ENCODE measurements around the gene LAMB3. TPM values are rescaled to one million over a fixed set of nuclear protein-coding genes. Genes with fewer than 3 reads are reported as not detected.

The LAMB3 gene
- total and polyA plus RNA-seq, 2 donors (not counting 1 experiment from before 2014, with no cell fraction given): 0.33 to 0.37 TPM

DNA sequence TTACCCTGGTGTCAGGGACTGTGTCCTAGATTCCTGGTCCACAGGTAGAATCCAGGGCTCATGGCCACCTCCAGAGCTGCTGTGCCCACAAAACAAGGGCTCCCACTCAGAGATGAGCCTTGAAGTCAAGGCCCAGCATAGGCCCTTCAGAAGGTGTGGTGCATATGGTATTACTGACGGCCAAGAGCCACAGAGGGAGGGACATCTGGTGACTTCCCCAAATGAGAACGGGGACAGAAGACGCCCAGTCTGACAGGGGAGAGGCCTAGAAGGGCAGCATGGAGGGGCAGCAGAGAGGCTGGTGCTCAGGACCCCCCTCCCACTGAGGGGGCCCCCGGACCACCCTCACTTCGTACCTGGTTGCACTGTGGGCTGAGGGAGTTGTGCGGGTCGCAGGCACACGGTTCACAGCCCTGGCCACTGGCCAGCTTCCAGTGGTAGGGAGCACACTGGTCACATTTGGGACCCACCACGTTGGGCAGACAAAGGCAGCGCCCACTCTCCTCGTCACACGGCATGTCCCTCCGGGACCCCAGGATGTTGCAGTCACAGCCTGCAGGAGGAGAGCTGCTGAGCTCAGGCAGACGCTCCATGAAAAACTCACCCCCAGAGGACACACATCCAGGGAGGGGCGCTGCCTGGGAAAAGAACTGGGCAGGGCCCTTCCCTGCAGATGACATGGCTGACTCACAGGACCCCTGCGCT is 25.0 kb downstream of the LAMB3 start:
- no peak for TF ChIP-seq EZH2 (IDR thresholded peaks at IDR 0.05; ENCODE audit: borderline replicate concordance, insufficient read depth, low read depth, low read length, poor library complexity, severe bottlenecking)
- TF ChIP-seq, protein P1, sequence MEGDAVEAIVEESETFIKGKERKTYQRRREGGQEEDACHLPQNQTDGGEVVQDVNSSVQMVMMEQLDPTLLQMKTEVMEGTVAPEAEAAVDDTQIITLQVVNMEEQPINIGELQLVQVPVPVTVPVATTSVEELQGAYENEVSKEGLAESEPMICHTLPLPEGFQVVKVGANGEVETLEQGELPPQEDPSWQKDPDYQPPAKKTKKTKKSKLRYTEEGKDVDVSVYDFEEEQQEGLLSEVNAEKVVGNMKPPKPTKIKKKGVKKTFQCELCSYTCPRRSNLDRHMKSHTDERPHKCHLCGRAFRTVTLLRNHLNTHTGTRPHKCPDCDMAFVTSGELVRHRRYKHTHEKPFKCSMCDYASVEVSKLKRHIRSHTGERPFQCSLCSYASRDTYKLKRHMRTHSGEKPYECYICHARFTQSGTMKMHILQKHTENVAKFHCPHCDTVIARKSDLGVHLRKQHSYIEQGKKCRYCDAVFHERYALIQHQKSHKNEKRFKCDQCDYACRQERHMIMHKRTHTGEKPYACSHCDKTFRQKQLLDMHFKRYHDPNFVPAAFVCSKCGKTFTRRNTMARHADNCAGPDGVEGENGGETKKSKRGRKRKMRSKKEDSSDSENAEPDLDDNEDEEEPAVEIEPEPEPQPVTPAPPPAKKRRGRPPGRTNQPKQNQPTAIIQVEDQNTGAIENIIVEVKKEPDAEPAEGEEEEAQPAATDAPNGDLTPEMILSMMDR (IDR thresholded peaks at IDR 0.05): no peak
- Histone ChIP-seq H3K79me2 (ENCODE audit: control insufficient read depth, insufficient read depth, low read length) (no peaks in the 10 kb centered on the region), H3K4me1 (ENCODE audit: control insufficient read depth in 2 of 2, insufficient read depth in 2 of 2, low read length in 2 of 2) (no peaks in the 10 kb centered on the region), H3K36me3 (replicated peaks in 1 of 2; ENCODE audit: control extremely low read depth in 1 of 2, control insufficient read depth in 1 of 2, extremely low read depth in 1 of 2, insufficient read depth in 2 of 2, low read length in 1 of 2) (no peaks in the 10 kb centered on the region), H3K9me3 (ENCODE audit: control extremely low read depth in 1 of 3, control insufficient read depth in 2 of 3, insufficient read depth in 1 of 3, low read length in 2 of 3) (no peaks in the 10 kb centered on the region), H3K27me3 (replicated peaks in 1 of 4; ENCODE audit: control extremely low read depth in 1 of 4, control insufficient read depth in 3 of 4, insufficient read depth in 4 of 4, low read length in 3 of 4) (peaks cover 0 to 7% (median 2%) of the 10 kb centered on the region in 4 experiments), H3K27ac (ENCODE audit: low read length in 2 of 2) (no peak overlapping the region), H2AFZ (ENCODE audit: insufficient read depth, low read depth, low read length, poor library complexity, severe bottlenecking) (no peak overlapping the region), H3K9ac (ENCODE audit: low read length) (no peak overlapping the region), H3K4me3 (ENCODE audit: control extremely low read depth in 1 of 5, extremely low read depth in 1 of 5, insufficient read depth in 1 of 5, low read depth in 2 of 5, low read length in 4 of 5) (no peak overlapping the region), H3K4me2 (replicated peaks; ENCODE audit: low read depth, low read length, poor library complexity, severe bottlenecking) (no peak overlapping the region), H4K20me1 (ENCODE audit: control insufficient read depth, insufficient read depth, low read length, poor library complexity, severe bottlenecking) (no peaks in the 10 kb centered on the region)
- intact Hi-C loops (cut with micrococcal nuclease): loop anchor here (1.0 kb wide), 3 partner anchors 50 to 66 kb away; no protein-coding TSS in a partner anchor
- peaks cover 3% of the 10 kb centered on the region for H3K4me1 Mint-ChIP-seq
- DNase-seq (no peak), ATAC-seq (ENCODE audit: low read depth) (no peak)
- 57% methylated on average over 12 of the region's 16 CpGs for WGBS (ENCODE audit: insufficient coverage)
- H3K27me3 Mint-ChIP-seq: peaks cover 9% of the 10 kb centered on the region
- H3K4me3 Mint-ChIP-seq: no peak overlapping the region
- peak overlapping the region; percentile 2 for H3K27ac Mint-ChIP-seq
- no peaks in the 10 kb centered on the region for H3K9me3 Mint-ChIP-seq (ENCODE audit: insufficient read depth)
- POLR2A ChIA-PET: no interaction called here
- CTCF ChIA-PET: interaction anchor here (0.6 to 1.2 kb wide), 5 partner anchors 13 to 61 kb away, joined by 3 to 7 read pairs (median 4); no protein-coding TSS in a partner anchor

DNA sequence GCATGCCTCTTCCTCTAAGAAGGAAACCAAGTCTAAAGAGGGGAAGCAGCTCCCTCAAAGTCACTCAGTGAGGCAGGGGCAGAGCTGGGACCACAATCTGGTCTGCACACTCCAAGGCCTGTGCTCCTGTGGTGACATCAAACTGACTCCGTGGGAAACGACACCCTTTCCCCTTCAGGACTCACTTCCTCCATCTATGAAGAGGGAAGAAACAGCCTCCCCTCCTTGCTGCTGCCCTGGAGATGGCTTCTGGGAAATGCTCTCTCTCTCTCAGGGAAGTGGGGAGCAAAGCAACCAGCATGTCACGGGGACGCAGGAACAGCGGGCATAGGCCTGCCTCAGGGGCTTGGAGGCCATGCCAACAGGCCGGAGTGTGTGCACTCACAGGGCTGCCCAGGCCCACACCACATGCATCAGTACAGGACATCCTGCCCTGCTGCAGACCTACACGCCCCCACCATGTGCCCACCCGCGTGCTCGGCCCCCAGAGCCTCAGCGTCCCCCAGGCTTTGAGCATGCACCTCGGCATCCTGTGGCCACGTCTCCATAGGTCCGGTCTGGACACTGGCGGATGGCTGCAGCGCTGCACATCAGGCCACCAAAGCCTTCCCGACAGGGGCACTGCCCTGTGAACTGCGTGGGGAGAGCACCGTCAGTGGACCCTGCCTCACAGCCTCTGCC is 25.7 kb downstream of the LAMB3 start:
- H4K20me1 ChIP-seq (ENCODE audit: control insufficient read depth, insufficient read depth, low read length, poor library complexity, severe bottlenecking): no peaks in the 10 kb centered on the region
- no peaks in the 10 kb centered on the region for H3K4me1 ChIP-seq (ENCODE audit: control insufficient read depth in 2 of 2, insufficient read depth in 2 of 2, low read length in 2 of 2)
- Mint-ChIP-seq H3K27ac (no peak overlapping the region), H3K4me3 (no peak overlapping the region), H3K9me3 (ENCODE audit: insufficient read depth) (no peaks in the 10 kb centered on the region), H3K4me1 (peaks cover 3% of the 10 kb centered on the region), H3K27me3 (peaks cover 12% of the 10 kb centered on the region)
- no peak for TF ChIP-seq EZH2 (IDR thresholded peaks at IDR 0.05; ENCODE audit: borderline replicate concordance, insufficient read depth, low read depth, low read length, poor library complexity, severe bottlenecking)
- TF ChIP-seq, protein P1 (IDR thresholded peaks at IDR 0.05): no peak
- ChIA-PET POLR2A (no interaction called here), CTCF (interaction anchor here (1.1 to 1.3 kb wide), 2 partner anchors 24 to 57 kb away, joined by 3 to 7 read pairs; no protein-coding TSS in a partner anchor)
- ATAC-seq (ENCODE audit: low read depth) (no peak), DNase-seq (no peak)
- WGBS (ENCODE audit: insufficient coverage): 92% methylated on average over 18 of the region's 19 CpGs
- no peak overlapping the region for H2AFZ ChIP-seq (ENCODE audit: insufficient read depth, low read depth, low read length, poor library complexity, severe bottlenecking)
- H3K27me3 ChIP-seq (replicated peaks in 1 of 4; ENCODE audit: control extremely low read depth in 1 of 4, control insufficient read depth in 3 of 4, insufficient read depth in 4 of 4, low read length in 3 of 4): peaks cover 0 to 9% (median 4%) of the 10 kb centered on the region in 4 experiments
- no peak overlapping the region for H3K27ac ChIP-seq (ENCODE audit: low read length in 2 of 2)
- intact Hi-C loops (cut with micrococcal nuclease): loop anchor here (1.0 kb wide), 3 partner anchors 49 to 67 kb away; no protein-coding TSS in a partner anchor
- no peaks in the 10 kb centered on the region for H3K9me3 ChIP-seq (ENCODE audit: control extremely low read depth in 1 of 3, control insufficient read depth in 2 of 3, insufficient read depth in 1 of 3, low read length in 2 of 3)
- H3K4me2 ChIP-seq (replicated peaks; ENCODE audit: low read depth, low read length, poor library complexity, severe bottlenecking): no peak overlapping the region
- no peaks in the 10 kb centered on the region for H3K79me2 ChIP-seq (ENCODE audit: control insufficient read depth, insufficient read depth, low read length)
- no peak overlapping the region for H3K4me3 ChIP-seq (ENCODE audit: control extremely low read depth in 1 of 5, extremely low read depth in 1 of 5, insufficient read depth in 1 of 5, low read depth in 2 of 5, low read length in 4 of 5)
- H3K9ac ChIP-seq (ENCODE audit: low read length): no peak overlapping the region
- H3K36me3 ChIP-seq (replicated peaks in 1 of 2; ENCODE audit: control extremely low read depth in 1 of 2, control insufficient read depth in 1 of 2, extremely low read depth in 1 of 2, insufficient read depth in 2 of 2, low read length in 1 of 2): no peaks in the 10 kb centered on the region
